Memory B cell (primary cell): ENCODE measurements around the gene DLGAP1.

Experiments used
- ATAC-seq: fragments of 150-1000 bp; cut with Tn5 transposase; 2 replicates; pipeline ENCODE4 v1.10.0; 2021; ENCODE audit warnings: low read depth, mild to moderate bottlenecking, moderate library complexity
- DNase-seq, 2 donors: peaks; one replicate each; pipeline ENCODE4 v3.0.0; 2022; ENCODE audit warnings: low spot score in 2 of 2
- H3K27ac Mint-ChIP-seq: one replicate; pipeline ENCODE4 v1.8.0; 2022; ENCODE audit warnings: mild to moderate bottlenecking, moderate library complexity, mixed read lengths
- H3K27me3 Mint-ChIP-seq: one replicate; pipeline ENCODE4 v1.8.0; 2022; ENCODE audit warnings: mixed read lengths
- H3K36me3 Mint-ChIP-seq: one replicate; pipeline ENCODE4 v1.8.0; 2022; ENCODE audit warnings: mild to moderate bottlenecking, mixed read lengths
- H3K4me1 Mint-ChIP-seq: one replicate; pipeline ENCODE4 v1.8.0; 2022; ENCODE audit warnings: mixed read lengths
- H3K4me3 Mint-ChIP-seq: one replicate; pipeline ENCODE4 v1.8.0; 2022; ENCODE audit warnings: mild to moderate bottlenecking, moderate library complexity, mixed read lengths
- H3K9me3 Mint-ChIP-seq: one replicate; pipeline ENCODE4 v1.8.0; 2022; ENCODE audit warnings: mixed read lengths

Gene DLGAP1

DNA sequence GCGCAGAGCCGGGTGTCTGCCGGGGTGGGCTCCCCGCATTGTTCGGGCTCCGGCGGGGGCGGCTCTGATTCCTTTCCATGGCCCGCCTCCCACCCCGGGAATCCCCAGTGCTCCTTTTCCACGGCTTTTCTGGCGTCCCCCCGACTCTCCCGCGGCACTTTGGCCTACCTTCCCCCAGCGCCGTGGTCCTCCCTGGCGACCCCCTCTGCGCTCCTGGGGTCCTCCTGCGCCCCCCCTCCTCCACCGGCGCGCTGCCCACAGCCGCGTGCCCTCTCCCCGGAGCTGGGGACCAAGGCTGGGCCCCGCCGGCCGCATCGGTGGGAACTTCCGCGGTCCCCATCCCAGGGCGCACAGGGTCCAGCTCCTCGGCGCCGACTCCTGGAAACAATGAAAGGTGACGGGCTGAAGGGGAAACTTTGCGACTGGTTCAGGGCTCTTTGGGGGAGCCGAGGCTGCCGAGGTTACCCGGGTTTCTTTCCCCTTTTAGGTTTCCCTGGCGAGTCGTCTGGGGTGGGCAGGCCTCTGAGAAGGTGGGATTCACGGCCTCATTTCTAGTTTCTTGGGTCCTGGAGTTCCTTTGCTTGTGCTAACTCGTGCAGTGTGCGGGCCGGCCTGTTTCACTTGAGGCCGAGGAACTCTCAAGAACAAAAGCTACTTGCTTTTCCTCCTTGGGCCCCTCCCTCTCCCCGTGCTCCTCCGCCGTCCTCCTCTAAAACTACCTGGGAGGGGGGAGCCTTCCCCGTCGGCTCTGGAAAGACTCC, 1002.9 kb downstream of the DLGAP1 start:
- H3K4me3 Mint-ChIP-seq: peak overlapping the region; percentile 96
- peak overlapping the region; percentile 100 for H3K27ac Mint-ChIP-seq
- no peaks in the 10 kb centered on the region for H3K9me3 Mint-ChIP-seq
- peak; percentile 21 to 37 for DNase-seq
- no peaks in the 10 kb centered on the region for H3K27me3 Mint-ChIP-seq
- peaks cover 5% of the 10 kb centered on the region for H3K36me3 Mint-ChIP-seq
- peaks cover 15% of the 10 kb centered on the region for H3K4me1 Mint-ChIP-seq
- no peak for ATAC-seq

- Mint-ChIP-seq H3K9me3 (no peaks in the 10 kb centered on the region), H3K4me1 (peaks cover 15% of the 10 kb centered on the region), H3K27me3 (no peaks in the 10 kb centered on the region), H3K36me3 (peaks cover 2% of the 10 kb centered on the region), H3K27ac (peak overlapping the region; percentile 100), H3K4me3 (peak overlapping the region; percentile 96)
- ATAC-seq (no peak), DNase-seq (peak; percentile 65 to 71)
Measured at GRCh38 chr18:3451183-3451988, 1003.7 kb downstream of the DLGAP1 start.

GRCh38 chr18:3450799-3451182, 1004.3 kb downstream of the DLGAP1 start:
- Mint-ChIP-seq H3K4me1 (peaks cover 14% of the 10 kb centered on the region), H3K27me3 (no peaks in the 10 kb centered on the region), H3K27ac (peak overlapping the region; percentile 100), H3K36me3 (no peaks in the 10 kb centered on the region), H3K4me3 (peak overlapping the region; percentile 96), H3K9me3 (no peaks in the 10 kb centered on the region)
- DNase-seq (no peak), ATAC-seq (no peak)

GRCh38 chr18:3450012-3450798, 1004.9 kb downstream of the DLGAP1 start, which contains the start of gene TGIF1:
TGIF1 (plus strand) TSS chr18:3450172; CDS start chr18:3450490, 318 bp downstream.
- Mint-ChIP-seq H3K9me3 (no peaks in the 10 kb centered on the region), H3K36me3 (no peaks in the 10 kb centered on the region)

GRCh38 chr18:3449512-3450011, 1005.5 kb downstream of the DLGAP1 start:
- Mint-ChIP-seq H3K4me1 (peaks cover 10% of the 10 kb centered on the region), H3K9me3 (no peaks in the 10 kb centered on the region), H3K27ac (peak overlapping the region; percentile 100), H3K4me3 (peak overlapping the region; percentile 96), H3K36me3 (no peaks in the 10 kb centered on the region), H3K27me3 (no peaks in the 10 kb centered on the region)
- DNase-seq: no peak
- ATAC-seq: peak; percentile 21

More at GRCh38 chr18:3450012-3450798, 1004.9 kb downstream of the DLGAP1 start, which contains the start of gene TGIF1:
- H3K4me1 Mint-ChIP-seq: peaks cover 13% of the 10 kb centered on the region
- H3K4me3 Mint-ChIP-seq: peak within 1 kb of the TSS; percentile 96
- peak; percentile 6 for ATAC-seq
- H3K27me3 Mint-ChIP-seq: no peaks in the 10 kb centered on the region
- peak within 1 kb of the TSS; percentile 100 for H3K27ac Mint-ChIP-seq
- DNase-seq: peak; percentile 58 to 75

DNA sequence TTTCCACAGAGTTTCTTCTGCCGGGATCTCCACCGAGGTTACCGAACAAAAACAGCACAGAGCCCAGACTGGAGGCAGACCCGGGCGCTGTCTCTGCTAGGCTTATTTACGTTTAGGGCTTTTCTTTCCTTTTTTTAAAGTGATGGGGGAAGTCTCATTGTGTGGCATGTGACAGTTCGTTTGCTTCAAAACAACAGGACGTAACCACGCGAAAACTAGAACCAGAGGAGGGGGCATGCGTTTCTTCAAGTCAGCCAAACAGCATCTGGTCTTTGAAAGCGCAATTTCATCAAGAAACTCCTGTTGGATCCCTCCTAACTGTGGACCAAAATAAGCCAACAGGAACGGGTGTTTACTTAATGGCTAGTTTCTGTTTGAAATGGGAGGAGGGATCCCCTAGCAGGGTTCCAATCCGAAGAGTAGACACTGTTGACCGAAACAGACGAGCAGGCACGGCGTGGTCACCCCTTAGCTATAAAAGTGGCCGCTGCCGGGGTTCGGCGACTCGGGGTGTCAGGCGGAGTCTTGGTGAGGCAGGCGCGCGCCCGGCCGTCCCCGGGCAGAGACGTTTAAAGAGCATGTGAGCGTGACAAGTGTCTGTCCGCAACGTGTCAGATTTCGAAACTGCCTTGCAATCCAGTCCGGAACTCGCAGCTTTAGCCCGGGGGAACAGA, 1006.1 kb downstream of the DLGAP1 start:
- no peaks in the 10 kb centered on the region for H3K36me3 Mint-ChIP-seq
- H3K4me1 Mint-ChIP-seq: peaks cover 9% of the 10 kb centered on the region
- DNase-seq (peak; percentile 84 to 89), ATAC-seq (peak; percentile 49)
- H3K27me3 Mint-ChIP-seq: no peaks in the 10 kb centered on the region
- H3K9me3 Mint-ChIP-seq: no peaks in the 10 kb centered on the region
- peak overlapping the region; percentile 96 for H3K4me3 Mint-ChIP-seq
- H3K27ac Mint-ChIP-seq: peak overlapping the region; percentile 100

DNA sequence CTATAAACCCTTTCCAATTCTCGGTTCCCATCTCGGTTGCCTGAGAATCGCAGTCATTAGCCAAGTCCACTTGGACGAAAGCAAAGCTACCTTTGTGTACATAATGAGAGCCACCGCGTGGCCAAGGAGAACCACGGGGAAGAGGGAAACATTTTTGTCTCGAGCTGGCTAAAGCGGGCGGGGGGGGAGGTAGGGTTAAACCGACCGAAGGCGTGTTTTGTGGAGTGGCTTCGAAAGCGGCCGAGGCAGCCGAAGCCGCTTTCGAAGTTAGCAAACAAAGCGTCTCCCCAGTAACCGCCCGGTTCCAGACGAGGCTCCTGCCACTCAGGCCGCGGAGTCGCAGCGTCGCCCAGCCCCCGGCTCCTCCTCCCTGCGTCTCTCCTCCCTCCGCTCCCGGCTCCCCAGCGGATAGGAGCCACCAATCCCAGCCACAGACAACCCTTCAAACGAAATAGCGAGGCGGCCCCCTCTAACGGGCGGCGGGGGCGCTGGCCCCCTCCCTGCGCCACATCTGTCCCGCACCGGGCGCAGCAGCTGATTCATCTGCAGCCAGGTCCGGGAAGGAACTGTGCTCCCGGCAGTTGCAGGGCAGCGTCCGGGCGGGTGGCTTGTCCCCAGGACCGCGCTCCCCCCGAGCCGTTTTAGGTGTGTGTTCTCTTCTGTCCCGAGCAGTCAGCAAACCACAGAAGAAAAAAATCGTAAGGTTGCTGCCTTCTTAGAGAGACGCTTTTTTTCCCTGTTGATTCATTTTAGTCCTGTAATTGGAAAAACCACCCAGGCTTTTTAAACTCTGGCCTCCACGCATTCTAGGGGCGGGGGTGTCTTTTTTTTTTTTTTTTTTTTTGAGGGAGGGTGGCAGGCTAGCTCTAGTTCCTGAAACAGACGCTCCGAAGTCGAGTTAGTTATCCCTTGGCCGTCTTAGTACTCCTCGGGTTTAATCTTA, 1006.9 kb downstream of the DLGAP1 start:
- Mint-ChIP-seq H3K4me3 (peak overlapping the region; percentile 96), H3K27me3 (no peaks in the 10 kb centered on the region), H3K27ac (peak overlapping the region; percentile 100), H3K4me1 (peaks cover 8% of the 10 kb centered on the region), H3K36me3 (no peaks in the 10 kb centered on the region), H3K9me3 (no peaks in the 10 kb centered on the region)
- DNase-seq (peak; percentile 80 to 84), ATAC-seq (peak; percentile 50)

- ATAC-seq (no peak), DNase-seq (peak in 1 of 2 donors; percentile 61)
- H3K27me3 Mint-ChIP-seq: no peaks in the 10 kb centered on the region
- H3K36me3 Mint-ChIP-seq: no peaks in the 10 kb centered on the region
- peaks cover 2% of the 10 kb centered on the region for H3K4me1 Mint-ChIP-seq
- H3K27ac Mint-ChIP-seq: peak overlapping the region; percentile 100
- H3K9me3 Mint-ChIP-seq: no peaks in the 10 kb centered on the region
- H3K4me3 Mint-ChIP-seq: peak overlapping the region; percentile 96
Measured at GRCh38 chr18:3447068-3447894, 1007.8 kb downstream of the DLGAP1 start.
